ENCODE results near the gene BICDL1. TPM values are rescaled to one million over a fixed set of nuclear protein-coding genes. Genes with fewer than 3 reads are reported as not detected.
A peak's percentile ranks its signal among the peaks of the same experiment; 100 is the strongest.

The BICDL1 gene
- total and polyA plus RNA-seq, 8 donors, result 2.0 to 23.0 (median 6.8) TPM

- FAIRE-seq, result no peak
- intact Hi-C loops (cut with DNase I), result loop anchor here in 1 of 3 donors (10.0 kb wide), 1 partner anchor 55 kb away; no protein-coding TSS in a partner anchor
- no peak for DNase-seq
- no peak overlapping the region for H3K27ac ChIP-seq
- ATAC-seq, result no peak
- no peak for TF ChIP-seq CTCF (IDR thresholded peaks at IDR 0.05)
- 88 to 91% methylated on average over 6 of the region's 6 CpGs for WGBS, 2 donors
- no peaks in the 10 kb centered on the region for H3K27me3 ChIP-seq
- H3K4me1 ChIP-seq, result no peaks in the 10 kb centered on the region
- H3K4me3 ChIP-seq, result no peak overlapping the region
- peaks cover 11 to 82% (median 41%) of the 10 kb centered on the region in 3 donors for H3K36me3 ChIP-seq
- H3K9me3 ChIP-seq, result no peaks in the 10 kb centered on the region
Measured at GRCh38 chr12:120130011-120130410, 141.0 kb downstream of the BICDL1 start.

- Histone ChIP-seq H3K27me3 (no peaks in the 10 kb centered on the region), H3K27ac (no peak overlapping the region), H3K4me3 (no peak overlapping the region), H3K9me3 (no peaks in the 10 kb centered on the region), H3K4me1 (no peaks in the 10 kb centered on the region), H3K36me3 (peaks cover 11 to 93% (median 50%) of the 10 kb centered on the region in 3 donors)
- ATAC-seq, result no peak
- DNase-seq, result no peak
- no peak for TF ChIP-seq CTCF (IDR thresholded peaks at IDR 0.05)
- intact Hi-C loops (cut with DNase I), result loop anchor here in 1 of 3 donors (10.0 kb wide), 1 partner anchor 54 kb away; no protein-coding TSS in a partner anchor
- 95 to 97% methylated on average over 15 of the region's 15 CpGs for WGBS, 2 donors
- no peak for FAIRE-seq
Measured at GRCh38 chr12:120131116-120131515, 142.1 kb downstream of the BICDL1 start.

GRCh38 chr12:120132054-120132836 is 143.2 kb downstream of the BICDL1 start:
- Histone ChIP-seq H3K4me3 (no peak overlapping the region), H3K27me3 (no peaks in the 10 kb centered on the region), H3K4me1 (no peaks in the 10 kb centered on the region), H3K27ac (no peak overlapping the region), H3K9me3 (no peaks in the 10 kb centered on the region), H3K36me3 (peaks cover 11 to 97% (median 56%) of the 10 kb centered on the region in 3 donors)
- intact Hi-C loops (cut with DNase I), result loop anchor here in 1 of 3 donors (10.0 kb wide), 1 partner anchor 53 kb away; no protein-coding TSS in a partner anchor
- ATAC-seq (no peak), DNase-seq (peak in 1 of 6 donors; percentile 3), FAIRE-seq (no peak)
- no peak for TF ChIP-seq CTCF (IDR thresholded peaks at IDR 0.05)
- WGBS, 2 donors, result 79 to 87% methylated on average over 9 of the region's 9 CpGs

GRCh38 chr12:120132863-120133385 is 143.9 kb downstream of the BICDL1 start:
- intact Hi-C loops (cut with DNase I), result loop anchor here in 1 of 3 donors (10.0 kb wide), 1 partner anchor 52 kb away; no protein-coding TSS in a partner anchor
- peak in 1 of 6 donors; percentile 14 for DNase-seq
- Histone ChIP-seq H3K36me3 (peaks cover 11 to 97% (median 59%) of the 10 kb centered on the region in 3 donors), H3K9me3 (no peaks in the 10 kb centered on the region), H3K4me1 (no peaks in the 10 kb centered on the region), H3K27ac (no peak overlapping the region), H3K27me3 (no peaks in the 10 kb centered on the region), H3K4me3 (no peak overlapping the region)
- no peak for ATAC-seq
- WGBS, 2 donors, result 92 to 93% methylated on average over 6 of the region's 6 CpGs
- no peak for FAIRE-seq
- TF ChIP-seq CTCF (IDR thresholded peaks at IDR 0.05), result no peak

All from pancreas (tissue), 10 donors.